Coronary artery (tissue), 2 donors: ENCODE results near the gene ZNF609.
A peak's percentile ranks its signal among the peaks of the same experiment; 100 is the strongest.

Source experiments
- DNase-seq: peaks from one replicate; pipeline ENCODE4 v3.0.0-alpha.2; 2017; ENCODE audit warnings: low spot score
- H3K27ac ChIP-seq, 2 donors: fragments of 200-600 bp; sonication (generic); one replicate each; pipeline ENCODE4 v1.5.1; 2016 to 2019
- H3K4me3 ChIP-seq: fragments of 200-600 bp; sonication (generic); 2 replicates; pipeline ENCODE4 v1.5.1; 2016; ENCODE audit warnings: mild to moderate bottlenecking, moderate library complexity
- CTCF ChIP-seq: fragments of 200-600 bp; sonication (generic); IDR thresholded peaks from one replicate; pipeline ENCODE4 v1.5.1; 2019; ENCODE audit warnings: antibody characterized with exemption

The ZNF609 gene

GRCh38 chr15:64682255-64682654, 221.9 kb downstream of the ZNF609 start:
- H3K27ac ChIP-seq: no peak overlapping the region
- DNase-seq: no peak
- H3K4me3 ChIP-seq: no peak overlapping the region
- TF ChIP-seq CTCF: no peak

DNA sequence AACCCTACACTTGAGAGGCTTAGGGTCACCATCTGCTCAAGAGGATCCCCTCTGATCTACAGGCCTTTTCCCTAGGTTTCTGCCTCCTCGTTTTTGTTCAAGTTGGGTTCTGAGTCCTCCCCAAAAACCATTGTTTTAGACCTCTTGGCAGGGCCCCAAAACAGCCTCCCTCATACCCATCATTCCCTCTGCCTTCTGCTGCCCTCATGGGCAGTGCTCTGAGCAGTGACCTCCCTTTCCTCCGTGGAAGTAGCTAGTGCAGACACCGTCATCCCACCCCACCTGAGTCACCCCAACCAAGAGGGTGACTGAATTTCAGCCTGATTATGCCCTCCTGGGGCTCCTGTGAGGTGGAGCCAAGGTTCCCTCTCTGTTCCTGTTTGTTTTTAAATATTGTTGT, 223.0 kb downstream of the ZNF609 start:
- TF ChIP-seq CTCF: no peak
- no peak overlapping the region for H3K27ac ChIP-seq
- no peak for DNase-seq
- no peak overlapping the region for H3K4me3 ChIP-seq

DNA sequence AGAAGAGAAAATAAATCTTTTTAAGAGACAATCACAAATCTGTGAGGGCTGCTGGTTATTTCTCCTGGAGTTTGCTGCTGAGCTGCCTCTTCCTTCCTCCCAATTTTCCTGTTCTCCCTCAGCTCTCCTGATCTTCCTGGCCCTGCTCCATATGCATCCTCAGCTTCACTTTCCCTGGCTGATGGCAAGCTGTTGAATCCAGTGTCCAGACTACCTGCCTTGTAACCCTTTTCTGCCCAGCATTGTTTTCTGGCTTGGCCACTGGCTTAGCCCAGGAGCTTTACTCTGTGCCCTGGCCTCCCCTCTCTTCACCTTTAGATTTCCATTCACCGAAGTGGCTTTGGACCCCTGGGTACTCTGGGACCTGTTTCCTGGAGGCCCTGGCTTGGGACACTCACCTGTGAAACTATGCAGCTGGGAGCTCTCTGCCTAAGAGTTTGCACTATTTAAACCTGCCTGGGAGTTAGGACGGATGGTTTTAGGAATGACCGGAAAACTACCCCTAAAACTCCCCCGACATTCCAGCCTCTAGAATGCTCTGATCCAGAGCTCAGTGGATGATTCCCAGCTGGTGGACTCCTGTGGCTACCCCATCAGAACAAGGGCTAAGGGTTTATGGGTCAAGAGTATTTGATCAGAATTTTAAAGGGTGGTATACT, 225.0 kb downstream of the ZNF609 start:
- no peak overlapping the region for H3K4me3 ChIP-seq
- no peak overlapping the region for H3K27ac ChIP-seq
- TF ChIP-seq CTCF: no peak
- DNase-seq: no peak

GRCh38 chr15:64686130-64686735, 225.9 kb downstream of the ZNF609 start:
- H3K27ac ChIP-seq: no peak overlapping the region
- TF ChIP-seq CTCF: peak; percentile 57
- DNase-seq: no peak
- no peak overlapping the region for H3K4me3 ChIP-seq

- no peak for DNase-seq
- peak overlapping the region in 1 of 2 donors; percentile 27 for H3K27ac ChIP-seq
- TF ChIP-seq CTCF: no peak
- H3K4me3 ChIP-seq: no peak overlapping the region
Observed at GRCh38 chr15:64687172-64687571, 226.8 kb downstream of the ZNF609 start.

DNA sequence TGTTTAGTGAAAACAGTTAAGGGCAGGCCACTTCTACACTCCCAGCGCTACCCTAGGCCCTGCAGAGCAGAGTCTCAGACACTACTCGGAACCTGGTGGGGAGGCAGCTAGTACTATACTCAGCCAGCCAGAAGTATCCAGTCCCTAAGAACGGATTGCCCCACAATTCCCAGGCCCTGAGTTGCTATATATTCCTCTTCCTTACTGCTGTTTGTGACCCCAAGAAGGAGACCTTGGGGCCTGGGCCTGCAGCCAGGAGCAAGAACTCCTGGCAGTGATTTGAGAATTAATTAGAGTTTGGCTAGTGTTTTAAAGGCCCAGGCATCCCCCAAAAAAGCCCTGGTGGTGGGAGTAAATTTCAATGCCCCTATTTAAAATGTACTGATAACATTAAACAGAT, 227.3 kb downstream of the ZNF609 start:
- TF ChIP-seq CTCF: no peak
- DNase-seq: no peak
- Histone ChIP-seq H3K4me3 (no peak overlapping the region), H3K27ac (peak overlapping the region in 1 of 2 donors; percentile 27)

DNA sequence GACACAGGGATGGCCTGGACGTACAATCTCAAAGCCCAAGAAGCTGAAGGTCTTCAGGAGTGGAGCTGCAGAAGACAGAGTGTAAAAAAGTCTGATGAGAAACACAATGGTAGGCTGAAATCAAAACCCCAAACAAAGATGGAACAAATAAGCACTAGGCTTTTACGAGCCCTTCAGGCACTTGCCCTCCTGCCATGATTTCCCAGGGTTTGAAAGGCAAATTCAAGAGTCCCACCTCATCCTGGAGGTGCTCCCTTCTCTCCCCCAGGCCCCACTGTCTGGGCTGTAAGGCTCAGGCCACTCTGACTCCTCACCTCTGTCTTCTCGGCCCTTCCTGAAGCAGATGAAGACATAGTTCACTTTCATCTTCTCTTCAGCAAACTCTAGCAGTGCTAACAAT, 228.4 kb downstream of the ZNF609 start:
- no peak for TF ChIP-seq CTCF
- Histone ChIP-seq H3K4me3 (no peak overlapping the region), H3K27ac (no peak overlapping the region)
- no peak for DNase-seq
